ENCODE measurements around the gene UNC13D.
A peak's percentile ranks its signal among the peaks of the same experiment; 100 is the strongest.

Gene UNC13D

GRCh38 chr17:75832652-75833400, 11.4 kb downstream of the UNC13D start:
- peak; percentile 21 for DNase-seq

GRCh38 chr17:75832164-75832651, 12.0 kb downstream of the UNC13D start:
- DNase-seq = no peak

GRCh38 chr17:75831032-75831571, 13.1 kb downstream of the UNC13D start:
- no peak for DNase-seq

- peak; percentile 52 for DNase-seq
Measured at GRCh38 chr17:75830164-75831031, 13.8 kb downstream of the UNC13D start.

GRCh38 chr17:75829747-75830146, 14.5 kb downstream of the UNC13D start:
- DNase-seq = no peak

GRCh38 chr17:75828741-75829140, 15.5 kb downstream of the UNC13D start:
- no peak for DNase-seq

GRCh38 chr17:75828076-75828400, 16.2 kb downstream of the UNC13D start:
- DNase-seq = no peak

GRCh38 chr17:75827308-75828075, 16.7 kb downstream of the UNC13D start:
- DNase-seq = peak; percentile 72

- DNase-seq = no peak
Measured at GRCh38 chr17:75826561-75827307, 17.5 kb downstream of the UNC13D start.

GRCh38 chr17:75825748-75826370, 18.3 kb downstream of the UNC13D start:
- no peak for DNase-seq

GRCh38 chr17:75825149-75825552, 19.1 kb downstream of the UNC13D start:
- no peak for DNase-seq

GRCh38 chr17:75824666-75825065, 19.5 kb downstream of the UNC13D start:
- no peak for DNase-seq

- no peak for DNase-seq
Measured at GRCh38 chr17:75824050-75824552, 20.1 kb downstream of the UNC13D start.

GRCh38 chr17:75823257-75824041, 20.8 kb downstream of the UNC13D start:
- no peak for DNase-seq

GRCh38 chr17:75822800-75823166, 21.4 kb downstream of the UNC13D start:
- DNase-seq = no peak

GRCh38 chr17:75822119-75822799, 21.9 kb downstream of the UNC13D start:
- DNase-seq = peak; percentile 37

- DNase-seq = no peak
Measured at GRCh38 chr17:75821552-75821951, 22.7 kb downstream of the UNC13D start.

- DNase-seq = no peak
Measured at GRCh38 chr17:75820094-75821080, 23.8 kb downstream of the UNC13D start.

GRCh38 chr17:75819678-75820077, 24.5 kb downstream of the UNC13D start:
- DNase-seq = no peak

All from stimulated activated CD4-positive, alpha-beta T cell treated with anti-CD3 and anti-CD28 coated beads, Interleukin-4, amount 100 ng/mL, for 1 hour (primary cell).